Ishikawa (cell line): ENCODE results near the gene MESP2.

Source experiments
- CEBPB ChIP-seq: IDR thresholded peaks from 2 replicates; pipeline ENCODE4 v1.6.1; 2012
- CREB1 ChIP-seq: IDR thresholded peaks from 2 replicates; pipeline ENCODE4 v1.6.1; 2012; ENCODE audit warnings: low read depth
- EGR1 ChIP-seq: IDR thresholded peaks from 2 replicates; pipeline ENCODE4 v1.6.1; 2012
- EP300 ChIP-seq: IDR thresholded peaks from 2 replicates; pipeline ENCODE4 v1.6.1; 2012; ENCODE audit warnings: borderline replicate concordance
- FOXM1 ChIP-seq: IDR thresholded peaks from 2 replicates; pipeline ENCODE4 v1.6.1; 2012; ENCODE audit warnings: low read depth, borderline replicate concordance
- NFIC ChIP-seq: IDR thresholded peaks from 2 replicates; pipeline ENCODE4 v1.6.1; 2012
- RAD21 ChIP-seq: IDR thresholded peaks from 2 replicates; pipeline ENCODE4 v1.6.1; 2012; ENCODE audit warnings: low read depth
- REST ChIP-seq: IDR thresholded peaks from 2 replicates; pipeline ENCODE4 v1.6.1; 2012; ENCODE audit warnings: low read depth, mild to moderate bottlenecking
- TAF1 ChIP-seq: IDR thresholded peaks from 2 replicates; pipeline ENCODE4 v1.6.1; 2012; ENCODE audit warnings: low read depth, mild to moderate bottlenecking
- TCF12 ChIP-seq: IDR thresholded peaks from 2 replicates; pipeline ENCODE4 v1.6.1; 2012; ENCODE audit warnings: low read depth
- TEAD4 ChIP-seq: IDR thresholded peaks from 2 replicates; pipeline ENCODE4 v1.6.1; 2012
- YY1 ChIP-seq: IDR thresholded peaks from 2 replicates; pipeline ENCODE4 v1.6.1; 2012; ENCODE audit warnings: low read depth
- ZBTB7A ChIP-seq: IDR thresholded peaks from 2 replicates; pipeline ENCODE4 v1.6.1; 2012; ENCODE audit warnings: low read depth
- TF ChIP-seq, protein P1 (sequence below): IDR thresholded peaks from 2 replicates; pipeline ENCODE4 v1.6.1; 2012
- TF ChIP-seq, protein P2 (sequence below): IDR thresholded peaks from 2 replicates; pipeline ENCODE4 v1.6.1; 2012

Gene MESP2

GRCh38 chr15:89749951-89750559, 26.1 kb upstream of the MESP2 start:
- no peak for TF ChIP-seq EP300
- TF ChIP-seq ZBTB7A, result no peak

DNA sequence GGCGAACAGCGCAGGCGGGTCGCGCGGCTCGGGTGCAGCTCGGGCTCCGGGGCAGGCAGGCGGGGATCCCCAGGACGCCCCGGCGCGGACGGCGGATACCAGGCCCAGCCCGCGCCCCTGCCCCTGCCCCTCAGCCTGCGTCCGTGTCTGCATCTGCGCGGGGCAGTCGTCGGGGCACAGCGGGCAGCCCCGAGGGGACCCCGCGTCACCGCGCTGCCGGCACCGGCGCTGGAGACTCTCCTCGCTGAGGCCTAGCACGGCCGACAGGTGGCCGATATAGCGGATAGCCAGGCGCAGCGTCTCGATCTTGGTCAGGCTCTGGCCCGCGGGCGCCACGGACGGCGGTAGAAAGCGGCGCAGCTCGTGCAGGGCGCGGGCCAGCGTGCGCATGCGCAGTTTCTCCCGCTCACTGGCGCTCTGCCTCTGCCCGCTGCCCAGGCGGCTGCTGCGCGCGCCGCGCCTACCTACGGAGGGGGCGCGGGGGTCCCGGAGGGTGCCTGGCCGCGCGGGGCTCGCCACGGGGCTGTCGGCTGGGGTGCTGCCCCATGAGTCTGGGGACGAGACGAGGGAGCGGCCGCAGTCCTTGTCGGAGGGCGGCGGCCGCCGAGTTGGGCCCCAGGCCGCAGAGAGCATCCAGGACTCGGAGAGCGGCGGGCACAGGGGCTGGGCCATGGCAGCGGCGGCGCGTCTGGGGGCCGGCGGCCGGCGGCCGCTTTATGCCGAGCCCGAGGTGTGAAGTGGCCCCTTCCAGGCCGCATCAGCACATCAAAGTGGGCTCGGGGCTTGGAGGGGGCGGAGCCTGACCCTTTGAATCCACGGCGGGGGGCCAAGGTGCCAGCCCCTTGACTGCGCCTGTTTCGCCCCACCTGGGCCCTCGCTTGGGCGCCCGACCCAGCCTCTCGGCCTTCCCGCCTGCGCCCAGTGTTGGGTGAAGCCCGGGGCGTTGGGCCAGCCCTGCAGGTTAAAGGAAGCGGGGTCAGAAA, 25.3 kb upstream of the MESP2 start, which contains the start of gene MESP1:
Gene MESP1, minus strand, starts transcription at position 690 of the 983 bp plus-strand sequence. Its CDS starts 18 bp downstream, at position 672.
- TF ChIP-seq FOXM1 (no peak), ZBTB7A (peak; percentile 98), TEAD4 (no peak), TCF12 (0 out of 2 replicates have a peak, but pooled peaks have one; percentile 11), NFIC (peak; percentile 25; the same call in 1 of the 2 replicates), EP300 (no peak), TAF1 (peak; percentile 45; the same call in 1 of the 2 replicates), REST (no peak), RAD21 (peak; percentile 45; the same call in 1 of the 2 replicates), CREB1 (no peak), EGR1 (no peak), YY1 (0 out of 2 replicates have a peak, but pooled peaks have one; percentile 20), CEBPB (no peak)
- TF ChIP-seq, protein P1, sequence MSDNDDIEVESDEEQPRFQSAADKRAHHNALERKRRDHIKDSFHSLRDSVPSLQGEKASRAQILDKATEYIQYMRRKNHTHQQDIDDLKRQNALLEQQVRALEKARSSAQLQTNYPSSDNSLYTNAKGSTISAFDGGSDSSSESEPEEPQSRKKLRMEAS, result peak; percentile 96
- TF ChIP-seq, protein P2, sequence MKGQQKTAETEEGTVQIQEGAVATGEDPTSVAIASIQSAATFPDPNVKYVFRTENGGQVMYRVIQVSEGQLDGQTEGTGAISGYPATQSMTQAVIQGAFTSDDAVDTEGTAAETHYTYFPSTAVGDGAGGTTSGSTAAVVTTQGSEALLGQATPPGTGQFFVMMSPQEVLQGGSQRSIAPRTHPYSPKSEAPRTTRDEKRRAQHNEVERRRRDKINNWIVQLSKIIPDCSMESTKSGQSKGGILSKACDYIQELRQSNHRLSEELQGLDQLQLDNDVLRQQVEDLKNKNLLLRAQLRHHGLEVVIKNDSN, result no peak

GRCh38 chr15:89751748-89752147, 24.4 kb upstream of the MESP2 start:
- TF ChIP-seq EP300, result peak; percentile 49; the same call in 1 of the 2 replicates
- no peak for TF ChIP-seq RAD21
- peak; percentile 90 for TF ChIP-seq NFIC
- TF ChIP-seq, protein P1, result no peak; the same call in 1 of the 2 replicates
- TF ChIP-seq CREB1, result 0 out of 2 replicates have a peak, but pooled peaks have one; percentile 44
- TF ChIP-seq, protein P2, result no peak
- no peak for TF ChIP-seq TAF1
- TF ChIP-seq CEBPB, result no peak
- TF ChIP-seq TCF12, result peak; percentile 53
- no peak for TF ChIP-seq YY1
- TF ChIP-seq ZBTB7A, result no peak
- TF ChIP-seq TEAD4, result peak; percentile 55; the same call in 1 of the 2 replicates

DNA sequence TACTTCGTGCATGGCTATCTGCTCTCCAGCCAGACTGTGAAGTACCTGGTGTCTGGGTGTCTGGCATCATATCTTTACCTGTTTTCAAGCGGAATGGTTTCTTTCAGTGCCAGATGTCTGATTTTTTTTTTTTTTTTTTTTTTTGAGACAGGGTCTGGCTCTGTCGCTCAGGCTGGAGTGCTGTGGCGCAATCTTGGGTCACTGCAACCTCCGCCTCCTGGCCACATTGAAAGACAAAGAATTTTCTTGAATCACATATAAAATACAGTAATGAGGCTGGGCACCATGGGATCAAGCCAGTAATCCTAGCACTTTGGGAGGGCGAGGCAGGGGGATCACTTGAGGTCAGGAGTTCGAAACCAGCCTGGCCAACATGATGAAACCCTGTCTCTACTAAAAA, 22.3 kb upstream of the MESP2 start:
- TF ChIP-seq TCF12 (no peak), YY1 (no peak), ZBTB7A (no peak), TAF1 (no peak), REST (no peak), CEBPB (no peak), FOXM1 (no peak), NFIC (no peak), EP300 (no peak), TEAD4 (no peak), RAD21 (no peak), EGR1 (no peak), CREB1 (no peak)
- TF ChIP-seq, protein P2, result no peak
- TF ChIP-seq, protein P1, result no peak
